HG03103 (cell line): Measurements from ENCODE around the gene NTNG1.

Source experiments
- ATAC-seq: cut with Tn5 transposase; IDR thresholded peaks from one replicate; pipeline ENCODE4 v1.9.1; 2021; ENCODE audit warnings: low read depth; ENCODE audit not compliant: unreplicated experiment

NTNG1 gene

GRCh38 chr1:107251839-107252238 is 111.0 kb downstream of the NTNG1 start:
- ATAC-seq: no peak

- no peak for ATAC-seq
These were observed 111.4 kb downstream of the NTNG1 start for GRCh38 chr1:107252271-107252670.

- no peak for ATAC-seq
These were observed 113.5 kb downstream of the NTNG1 start for GRCh38 chr1:107254306-107254705.

- no peak for ATAC-seq
These were observed 114.6 kb downstream of the NTNG1 start for GRCh38 chr1:107255469-107255868.

GRCh38 chr1:107262467-107263286 is 121.8 kb downstream of the NTNG1 start:
- no peak for ATAC-seq

GRCh38 chr1:107263291-107263915 is 122.6 kb downstream of the NTNG1 start:
- ATAC-seq: no peak

- no peak for ATAC-seq
These were observed 123.2 kb downstream of the NTNG1 start for GRCh38 chr1:107264007-107264406.

- no peak for ATAC-seq
These were observed 123.7 kb downstream of the NTNG1 start for GRCh38 chr1:107264561-107264960.

GRCh38 chr1:107267489-107267888 is 126.7 kb downstream of the NTNG1 start:
- ATAC-seq: no peak

GRCh38 chr1:107272321-107272720 is 131.5 kb downstream of the NTNG1 start:
- no peak for ATAC-seq

GRCh38 chr1:107273515-107273914 is 132.7 kb downstream of the NTNG1 start:
- ATAC-seq: no peak

- no peak for ATAC-seq
These were observed 133.4 kb downstream of the NTNG1 start for GRCh38 chr1:107274227-107274626.

GRCh38 chr1:107276247-107276646 is 135.4 kb downstream of the NTNG1 start:
- no peak for ATAC-seq

- ATAC-seq: no peak
These were observed 136.2 kb downstream of the NTNG1 start for GRCh38 chr1:107277022-107277421.

GRCh38 chr1:107286125-107286524 is 145.3 kb downstream of the NTNG1 start:
- no peak for ATAC-seq

- no peak for ATAC-seq
These were observed 151.1 kb downstream of the NTNG1 start for GRCh38 chr1:107291987-107292386.

- no peak for ATAC-seq
These were observed 153.2 kb downstream of the NTNG1 start for GRCh38 chr1:107293901-107294613.

- no peak for ATAC-seq
These were observed 153.8 kb downstream of the NTNG1 start for GRCh38 chr1:107294686-107295085.

- ATAC-seq: no peak
These were observed 156.8 kb downstream of the NTNG1 start for GRCh38 chr1:107297681-107298080.

GRCh38 chr1:107298526-107298925 is 157.7 kb downstream of the NTNG1 start:
- ATAC-seq: no peak

- no peak for ATAC-seq
These were observed 158.7 kb downstream of the NTNG1 start for GRCh38 chr1:107299521-107299920.
